ENCODE data around the gene ASB15.
"Not testable (repeated sequence)": the region's sequence is repeated elsewhere in the genome, so short reads cannot be mapped to it uniquely, and the experiment has no call there.

The ASB15 gene

GRCh38 chr7:123601530-123601929 lies at the start of gene ASB15:
ASB15 (plus strand) TSS chr7:123601821; CDS start chr7:123614503, 12,682 bp downstream.
- ChIA-PET POLR2A (no interaction called here), CTCF (no interaction called here)
- TF ChIP-seq BHLHE40 (IDR thresholded peaks at IDR 0.05; ENCODE audit: borderline replicate concordance) (no peak), ZNF384 (IDR thresholded peaks at IDR 0.05) (no peak), LEF1 (IDR thresholded peaks at IDR 0.05; ENCODE audit: borderline replicate concordance) (no peak), SP1 (IDR thresholded peaks at IDR 0.05) (no peak), TARDBP (IDR thresholded peaks at IDR 0.05) (no peak), L3MBTL2 (conservative IDR thresholded peaks at IDR 0.05) (no peak), PKNOX1 (IDR thresholded peaks at IDR 0.05) (no peak), FOXA1 (IDR thresholded peaks at IDR 0.05) (no peak), ARNT (IDR thresholded peaks at IDR 0.05) (no peak), HDGF (IDR thresholded peaks at IDR 0.05; ENCODE audit: borderline replicate concordance) (no peak), FOXK2 (IDR thresholded peaks at IDR 0.05) (no peak), ELF4 (IDR thresholded peaks at IDR 0.05) (no peak)
- DNase-seq (ENCODE audit: extremely low spot score) = no peak

- DNase-seq (ENCODE audit: extremely low spot score); POLR2A ChIA-PET; CTCF ChIA-PET: not testable (repeated sequence)
Measured at GRCh38 chr7:123552134-123552533, 49.5 kb upstream of the ASB15 start.

GRCh38 chr7:123552641-123553040 lies 49.0 kb upstream of the ASB15 start:
- ChIA-PET POLR2A (no interaction called here), CTCF (interaction anchor here (0.6 kb wide), 1 partner anchor 35 kb away, joined by 3 read pairs; no protein-coding TSS in a partner anchor)
- TF ChIP-seq CTBP1 (IDR thresholded peaks at IDR 0.05; ENCODE audit: borderline replicate concordance) = no peak
- no peak for TF ChIP-seq ZNF384 (IDR thresholded peaks at IDR 0.05)
- TF ChIP-seq FOXM1 (IDR thresholded peaks at IDR 0.05; ENCODE audit: borderline replicate concordance) = no peak
- TF ChIP-seq ARNT (IDR thresholded peaks at IDR 0.05) = no peak
- no peak for TF ChIP-seq HDGF (IDR thresholded peaks at IDR 0.05; ENCODE audit: borderline replicate concordance)
- TF ChIP-seq L3MBTL2 (conservative IDR thresholded peaks at IDR 0.05) = no peak
- no peak for TF ChIP-seq ELF4 (IDR thresholded peaks at IDR 0.05)
- no peak for TF ChIP-seq LEF1 (IDR thresholded peaks at IDR 0.05; ENCODE audit: borderline replicate concordance)
- TF ChIP-seq PKNOX1 (IDR thresholded peaks at IDR 0.05) = no peak
- TF ChIP-seq NFRKB (IDR thresholded peaks at IDR 0.05) = no peak
- TF ChIP-seq TARDBP (IDR thresholded peaks at IDR 0.05) = no peak
- no peak for TF ChIP-seq FOXA1 (IDR thresholded peaks at IDR 0.05)
- no peak for TF ChIP-seq SUZ12 (IDR thresholded peaks at IDR 0.05)
- TF ChIP-seq BHLHE40 (IDR thresholded peaks at IDR 0.05; ENCODE audit: borderline replicate concordance) = no peak
- no peak for DNase-seq (ENCODE audit: extremely low spot score)

GRCh38 chr7:123553159-123553558 lies 48.5 kb upstream of the ASB15 start:
- POLR2A ChIA-PET = no interaction called here
- CTCF ChIA-PET = interaction anchor here (0.6 kb wide), 1 partner anchor 35 kb away, joined by 3 read pairs; no protein-coding TSS in a partner anchor
- DNase-seq (ENCODE audit: extremely low spot score) = no peak
- TF ChIP-seq FOXK2 (IDR thresholded peaks at IDR 0.05) (no peak), FOXM1 (IDR thresholded peaks at IDR 0.05; ENCODE audit: borderline replicate concordance) (no peak), LEF1 (IDR thresholded peaks at IDR 0.05; ENCODE audit: borderline replicate concordance) (no peak), SUZ12 (IDR thresholded peaks at IDR 0.05) (no peak), L3MBTL2 (conservative IDR thresholded peaks at IDR 0.05) (no peak), NFRKB (IDR thresholded peaks at IDR 0.05) (no peak), ARNT (IDR thresholded peaks at IDR 0.05) (no peak), FOXA1 (IDR thresholded peaks at IDR 0.05) (no peak), ELF4 (IDR thresholded peaks at IDR 0.05) (no peak), TARDBP (IDR thresholded peaks at IDR 0.05) (no peak), BHLHE40 (IDR thresholded peaks at IDR 0.05; ENCODE audit: borderline replicate concordance) (no peak), PKNOX1 (IDR thresholded peaks at IDR 0.05) (no peak), HDGF (IDR thresholded peaks at IDR 0.05; ENCODE audit: borderline replicate concordance) (no peak)

- TF ChIP-seq PKNOX1 (IDR thresholded peaks at IDR 0.05) (no peak), FOXA1 (IDR thresholded peaks at IDR 0.05) (no peak), L3MBTL2 (conservative IDR thresholded peaks at IDR 0.05) (no peak), HDGF (IDR thresholded peaks at IDR 0.05; ENCODE audit: borderline replicate concordance) (no peak)
- no peak for DNase-seq (ENCODE audit: extremely low spot score)
- ChIA-PET POLR2A (no interaction called here), CTCF (no interaction called here)
Measured at GRCh38 chr7:123555484-123555883, 46.1 kb upstream of the ASB15 start.

- no peak for TF ChIP-seq NFRKB (IDR thresholded peaks at IDR 0.05)
- TF ChIP-seq TARDBP (IDR thresholded peaks at IDR 0.05) = no peak
- TF ChIP-seq BHLHE40 (IDR thresholded peaks at IDR 0.05; ENCODE audit: borderline replicate concordance) = no peak
- no peak for TF ChIP-seq LEF1 (IDR thresholded peaks at IDR 0.05; ENCODE audit: borderline replicate concordance)
- CTCF ChIA-PET = no interaction called here
- POLR2A ChIA-PET = interaction anchor here (0.9 to 1.3 kb wide), 5 partner anchors 13 to 192 kb away, joined by 3 to 8 read pairs (median 5); partner anchors contain the start of genes IQUB and WASL
- no peak for DNase-seq (ENCODE audit: extremely low spot score)
Measured at GRCh38 chr7:123557016-123557397, 44.6 kb upstream of the ASB15 start.

All from HEK293T (cell line).